D341Med (cell line): ENCODE data around the gene AAGAB.
"Not testable (repeated sequence)": the region's sequence is repeated elsewhere in the genome, so short reads cannot be mapped to it uniquely, and the experiment has no call there.

ENCODE experiments used
- DNase-seq: peaks from one replicate; pipeline ENCODE4 v3.0.0; 2012; ENCODE audit warnings: low spot score

The AAGAB gene

DNA sequence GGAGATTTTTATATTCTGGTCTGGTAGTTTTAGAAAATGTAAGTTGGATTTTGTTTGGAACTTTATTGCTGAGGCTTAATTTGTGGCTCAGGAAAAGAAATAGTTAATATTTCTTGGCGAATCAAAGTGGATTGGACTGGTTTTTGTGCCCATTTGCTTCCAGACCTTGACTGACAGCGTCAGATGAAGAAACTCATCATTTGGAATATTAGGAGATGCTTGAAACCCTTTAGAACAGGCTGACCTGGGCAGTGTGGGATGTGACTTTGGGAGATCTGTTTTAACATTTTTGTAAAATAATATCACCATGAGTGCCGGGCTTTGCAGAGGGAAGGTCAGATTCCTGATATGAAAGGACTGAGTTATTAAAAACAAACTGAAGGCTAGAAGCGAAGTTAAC, 83.0 kb downstream of the AAGAB start:
- DNase-seq: no peak

DNA sequence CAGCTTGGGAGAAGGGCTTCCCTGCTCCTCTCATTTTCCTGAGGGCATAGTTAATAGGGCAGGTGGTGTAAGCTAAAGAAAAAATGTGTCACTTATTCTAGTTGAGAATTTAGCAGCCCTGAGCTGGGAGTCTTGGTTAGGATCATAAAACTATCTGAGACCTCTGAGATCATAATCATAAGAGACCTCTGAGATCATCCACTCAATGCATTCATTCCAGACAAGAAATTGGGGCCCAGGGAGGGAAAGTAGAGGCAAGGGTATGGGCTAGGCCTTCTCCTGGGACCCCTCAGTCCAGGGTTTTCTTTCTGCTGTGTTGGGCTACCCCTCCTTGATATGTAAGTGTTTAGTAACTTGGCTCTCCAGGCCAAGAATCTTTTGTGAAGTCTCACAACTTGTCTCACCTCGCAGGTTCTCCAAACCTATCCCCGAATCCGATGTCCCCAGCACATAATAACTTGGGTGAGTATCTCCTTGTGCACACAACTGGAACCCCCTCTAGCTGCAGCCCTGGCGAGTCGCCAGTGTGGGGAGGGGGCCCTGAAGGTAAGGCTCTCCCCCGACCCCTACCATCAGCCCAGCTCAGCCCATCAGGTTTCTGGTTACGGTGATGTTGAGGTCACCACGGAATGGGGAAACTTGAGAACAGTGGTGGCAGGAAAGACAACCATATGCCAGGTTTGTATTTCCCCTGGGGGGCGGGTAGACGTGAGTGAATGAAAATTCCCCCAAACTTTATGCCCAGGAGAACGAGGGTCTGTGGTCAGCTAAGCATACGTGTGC, 84.1 kb downstream of the AAGAB start:
- no peak for DNase-seq

DNA sequence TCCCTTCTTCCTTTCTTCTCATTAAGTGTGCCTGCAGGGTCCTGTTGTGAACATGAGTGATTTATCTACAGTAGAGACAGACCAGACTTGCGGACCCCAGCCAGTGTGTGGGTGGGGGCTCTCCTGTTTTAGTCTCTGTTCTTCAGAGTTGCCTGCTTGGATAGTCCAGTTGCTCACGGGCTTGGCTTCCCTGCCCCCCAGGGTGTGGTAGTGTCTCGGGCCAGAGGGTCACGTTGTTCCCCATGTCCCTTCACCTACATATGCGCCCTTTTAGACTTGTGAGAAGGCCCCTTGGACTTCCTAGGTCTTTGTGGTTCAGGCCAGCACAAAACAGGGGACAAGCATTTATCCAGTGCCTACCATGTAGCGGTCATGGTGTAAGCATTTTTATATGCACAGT, 85.8 kb downstream of the AAGAB start:
- no peak for DNase-seq

DNA sequence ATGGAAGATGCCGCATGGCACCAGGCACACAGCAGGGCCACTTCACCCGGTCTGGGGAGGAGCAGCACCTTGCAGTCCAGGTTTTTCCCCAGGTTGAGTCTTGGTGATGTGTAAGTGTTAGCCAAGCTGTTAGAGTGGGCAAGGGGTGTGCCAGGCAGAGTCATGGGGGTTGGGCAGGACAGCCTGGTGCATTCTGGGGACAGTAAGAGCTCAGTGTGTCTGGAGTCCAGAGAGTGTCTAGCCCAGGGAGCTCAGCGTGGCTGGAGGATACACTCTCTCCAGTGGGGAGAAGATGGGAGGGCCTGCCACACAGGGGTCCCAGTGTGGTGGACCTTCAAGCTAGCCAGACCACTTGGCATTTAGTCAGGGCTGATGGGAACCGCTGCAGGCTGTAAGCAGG, 87.4 kb downstream of the AAGAB start:
- no peak for DNase-seq

DNA sequence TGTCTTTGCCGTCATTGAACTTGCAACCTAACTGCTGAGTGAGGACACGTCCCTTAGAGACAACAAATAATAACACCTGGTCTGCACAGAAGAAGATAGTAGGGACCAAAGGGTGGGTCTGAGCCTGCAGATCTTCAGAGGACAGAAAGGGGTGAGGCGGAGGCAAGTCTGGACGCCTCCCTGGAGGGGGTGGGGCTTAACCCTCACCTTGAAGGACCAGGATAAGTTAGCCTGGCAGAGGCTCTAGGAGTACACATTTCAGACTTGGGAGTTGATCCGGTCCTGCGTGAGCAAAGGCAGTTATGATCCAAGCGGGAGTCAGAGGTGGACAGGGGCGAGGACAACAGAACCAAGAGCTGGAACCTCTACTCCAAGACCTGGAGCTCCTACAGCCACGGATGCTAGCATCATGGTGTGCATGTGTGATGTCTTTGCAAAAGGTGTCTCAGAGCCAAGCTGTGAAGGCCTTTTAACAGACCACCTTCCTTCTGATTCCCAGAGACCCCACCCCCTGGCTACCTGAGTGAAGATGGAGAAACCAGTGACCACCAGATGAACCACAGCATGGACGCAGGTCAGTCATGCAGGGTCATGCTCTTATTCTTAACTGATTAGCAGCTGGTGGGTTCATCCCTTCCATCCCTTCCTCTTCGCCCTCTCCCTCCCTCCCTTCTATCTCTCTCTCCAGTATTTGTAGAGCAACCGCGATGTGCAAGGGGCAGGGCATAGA, 88.0 kb downstream of the AAGAB start:
- no peak for DNase-seq

DNA sequence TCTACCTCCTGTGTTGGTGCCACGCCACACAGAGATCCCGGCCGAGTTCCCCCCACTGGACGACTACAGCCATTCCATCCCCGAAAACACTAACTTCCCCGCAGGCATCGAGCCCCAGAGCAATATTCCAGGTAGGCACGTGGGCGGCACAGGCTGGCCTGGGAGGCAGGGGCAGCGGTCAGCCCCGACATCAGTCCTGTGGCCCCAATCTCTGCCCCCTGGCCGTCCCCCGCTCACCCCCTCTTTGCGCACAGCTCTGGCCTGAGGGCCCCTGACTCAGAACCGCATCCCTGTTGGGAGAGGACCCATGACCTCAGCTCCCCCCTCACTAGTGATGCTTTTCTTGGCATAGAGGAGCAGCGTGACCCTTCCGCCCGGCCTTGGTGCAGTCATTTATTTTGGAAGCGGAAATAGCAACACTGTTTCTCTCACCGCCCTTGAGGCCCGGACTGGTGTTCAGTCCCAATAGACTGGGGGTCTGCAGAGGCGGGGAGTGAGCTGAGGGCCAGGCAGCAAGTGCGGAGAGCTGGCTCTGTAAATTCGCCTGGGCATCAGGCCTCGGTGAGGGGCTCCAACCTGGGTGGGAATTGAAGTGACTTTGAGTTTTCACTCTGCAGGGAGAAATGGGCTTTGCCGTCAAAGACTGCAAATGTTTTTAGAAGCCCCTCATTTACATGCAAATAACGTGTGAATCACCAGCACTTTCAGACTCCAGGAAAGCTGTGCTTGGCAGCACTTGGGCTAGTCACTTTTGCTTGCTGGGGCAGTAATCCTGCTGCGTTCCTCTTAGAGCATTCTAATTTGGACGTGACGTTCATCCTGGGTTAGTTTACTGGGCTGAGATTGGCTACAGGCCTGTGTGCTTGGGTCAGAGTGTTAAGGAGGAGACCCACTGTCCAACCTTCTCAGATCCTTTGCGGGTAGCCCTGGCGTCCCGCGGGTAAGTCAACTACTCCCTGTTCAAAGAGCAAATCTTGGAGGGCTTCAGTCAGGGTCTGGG, 88.9 kb downstream of the AAGAB start:
- no peak for DNase-seq

DNA sequence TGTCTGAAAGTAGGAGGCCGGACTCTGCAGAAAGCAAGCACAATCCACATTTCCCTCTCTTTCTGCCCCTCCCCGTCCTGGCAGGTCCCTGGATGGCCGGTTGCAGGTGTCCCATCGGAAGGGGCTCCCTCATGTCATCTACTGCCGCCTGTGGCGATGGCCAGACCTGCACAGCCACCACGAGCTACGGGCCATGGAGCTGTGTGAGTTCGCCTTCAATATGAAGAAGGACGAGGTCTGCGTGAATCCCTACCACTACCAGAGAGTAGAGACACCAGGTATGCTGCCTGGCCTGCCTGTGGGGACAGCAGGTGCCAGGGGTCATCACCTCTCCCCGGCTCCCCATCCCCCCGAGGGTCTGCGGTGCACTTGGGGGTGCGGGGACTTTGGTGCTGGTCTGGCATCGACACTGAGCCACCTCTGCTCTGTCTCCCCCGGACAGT, 89.6 kb downstream of the AAGAB start:
- no peak for DNase-seq

DNA sequence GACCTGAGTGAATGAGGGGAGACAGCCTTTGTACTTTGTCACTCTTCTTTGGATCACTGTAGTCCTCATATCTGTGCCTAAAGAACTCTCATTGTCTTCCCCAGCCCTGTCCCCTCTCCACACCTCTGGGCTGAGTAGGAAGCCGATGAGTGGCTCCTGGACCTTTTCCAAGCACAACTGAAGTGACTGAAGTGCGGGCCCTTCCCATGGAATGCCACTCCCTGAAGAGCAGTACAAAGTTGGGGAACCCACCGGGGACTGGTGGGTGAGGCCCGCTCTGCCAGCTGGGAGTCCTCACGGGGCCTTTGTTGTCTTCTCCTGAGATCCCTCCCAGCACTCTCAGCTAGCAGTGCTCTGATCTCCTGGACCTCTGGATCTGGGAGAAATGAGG, 90.1 kb downstream of the AAGAB start:
- no peak for DNase-seq

DNA sequence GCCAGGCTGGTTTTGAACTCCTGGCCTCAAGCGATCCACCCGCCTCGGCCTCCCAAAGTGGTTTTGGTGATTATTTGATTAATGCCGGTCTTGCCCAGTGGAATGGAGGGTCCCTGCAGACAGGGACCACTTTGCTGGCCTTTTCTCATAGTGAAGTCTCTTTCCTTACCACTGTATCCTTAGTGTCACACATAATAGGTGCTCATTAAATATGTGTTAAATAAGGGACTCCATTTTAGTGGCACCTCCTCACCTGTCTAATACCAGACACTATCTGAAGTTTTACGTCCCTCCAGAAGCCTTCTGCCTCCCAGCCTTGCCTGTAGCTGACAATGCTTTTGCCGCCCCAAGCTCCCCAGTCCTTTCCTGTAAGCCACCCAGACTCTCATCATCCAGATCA, 91.3 kb downstream of the AAGAB start:
- no peak for DNase-seq

DNA sequence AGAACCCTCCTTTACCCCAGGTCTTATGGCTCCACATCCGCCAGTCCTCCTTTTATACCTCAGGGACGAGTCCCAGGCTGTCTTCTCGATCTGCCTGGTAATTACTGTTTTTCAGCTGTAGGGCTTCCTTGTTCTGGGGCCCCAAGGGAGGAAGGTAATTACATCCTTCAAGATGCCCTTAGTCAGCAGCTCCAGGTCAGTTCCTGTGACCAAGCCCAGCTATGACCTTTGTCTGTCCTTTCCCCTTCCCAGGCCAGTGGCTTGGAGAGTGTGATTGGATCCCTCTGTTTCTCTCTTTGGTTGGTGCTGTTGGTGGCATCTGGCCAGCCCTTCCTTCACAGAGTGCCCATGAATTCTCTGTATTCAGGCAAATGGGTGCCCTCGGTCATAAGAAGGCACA, 92.6 kb downstream of the AAGAB start:
- DNase-seq: no peak

DNA sequence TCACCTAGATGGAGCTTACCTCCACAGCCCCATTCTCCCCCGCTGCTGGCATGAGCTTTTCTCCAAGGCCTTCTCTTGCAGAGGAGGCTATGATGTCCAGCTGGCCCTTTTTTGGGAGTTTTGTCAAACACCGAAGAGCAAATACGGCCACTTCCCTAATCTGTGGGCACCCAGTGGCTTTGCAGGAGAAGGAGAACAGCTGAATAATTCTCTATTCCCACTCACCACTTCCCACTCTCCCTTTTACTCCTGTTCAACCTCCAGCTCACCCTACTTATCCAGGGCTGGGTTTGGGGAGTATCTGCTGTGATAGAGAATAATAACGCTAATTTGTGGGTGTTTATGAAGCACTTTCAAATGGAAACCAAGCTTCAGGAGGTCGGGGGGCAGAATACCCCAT, 93.0 kb downstream of the AAGAB start:
- DNase-seq: no peak

DNA sequence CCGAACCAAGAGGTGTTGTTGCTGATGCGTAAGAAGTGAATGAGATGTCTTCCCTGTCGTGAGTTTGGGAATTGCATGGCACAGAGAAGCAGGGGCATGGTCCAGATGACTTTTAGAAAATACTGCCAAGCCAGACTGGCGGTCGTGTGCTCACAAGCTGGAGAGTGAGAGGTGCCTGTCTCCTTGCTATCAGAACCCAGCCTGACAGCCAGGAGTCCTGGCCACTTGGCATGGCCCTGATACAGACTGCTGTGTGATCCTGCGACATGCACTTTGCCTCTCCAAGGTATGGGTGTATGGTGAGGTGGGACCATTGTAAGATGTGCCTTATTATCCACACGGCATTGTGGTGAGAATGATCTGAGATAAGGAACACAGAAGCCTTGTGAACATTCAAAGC, 96.1 kb downstream of the AAGAB start:
- no peak for DNase-seq

DNA sequence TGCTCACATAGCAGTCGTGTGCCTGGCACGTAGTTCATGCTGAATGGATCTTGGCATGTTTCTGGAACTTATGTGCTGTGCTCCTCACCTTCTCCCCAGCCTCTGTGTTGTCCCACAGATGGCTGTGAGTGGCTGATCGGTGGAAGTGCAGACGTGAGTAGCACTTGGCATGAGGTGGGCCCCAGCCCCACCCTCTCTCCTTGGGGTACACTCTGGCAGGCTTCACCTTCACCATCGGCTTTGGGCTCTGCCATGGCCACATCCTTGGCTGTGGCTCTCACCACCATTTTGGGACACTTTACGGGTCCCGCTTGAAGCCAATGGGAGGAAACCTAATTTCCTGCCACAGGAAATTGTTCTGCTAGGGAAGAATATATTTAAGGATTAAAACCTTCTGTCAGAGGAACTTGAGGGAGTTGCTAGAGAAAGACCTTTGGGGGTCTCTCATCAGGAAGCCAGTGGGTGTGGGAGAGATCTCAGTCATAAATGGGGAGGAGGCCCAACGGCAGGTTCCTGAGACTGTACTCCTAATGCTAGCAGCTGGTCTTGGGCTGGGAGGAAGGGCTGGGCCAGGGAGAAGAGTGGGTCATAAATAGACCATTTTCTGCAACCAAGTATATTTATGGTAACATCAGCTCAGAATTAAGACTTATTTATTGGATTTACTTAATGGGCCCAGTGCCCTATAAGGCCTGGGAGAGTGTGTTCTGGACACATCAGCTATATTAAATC, 96.8 kb downstream of the AAGAB start:
- DNase-seq: no peak

DNA sequence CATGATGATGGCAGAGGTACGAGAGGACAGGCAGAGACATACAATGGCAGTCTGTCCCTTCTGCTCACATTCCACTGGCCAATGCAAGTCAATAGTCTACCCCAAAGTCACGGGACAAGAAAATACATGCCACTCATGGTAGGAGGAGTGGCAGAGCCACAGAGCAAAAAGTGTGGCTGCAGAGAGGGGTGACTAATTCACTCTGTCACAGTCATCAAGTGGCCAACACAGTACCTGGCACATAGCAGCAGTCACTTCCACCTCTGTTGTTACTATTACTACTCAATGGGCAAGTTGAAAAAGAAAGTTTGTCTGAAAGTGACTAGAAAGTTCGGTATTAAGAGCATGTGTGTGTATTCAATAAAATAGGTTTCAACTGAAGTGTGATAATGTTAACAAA, 97.6 kb downstream of the AAGAB start:
- DNase-seq: no peak

DNA sequence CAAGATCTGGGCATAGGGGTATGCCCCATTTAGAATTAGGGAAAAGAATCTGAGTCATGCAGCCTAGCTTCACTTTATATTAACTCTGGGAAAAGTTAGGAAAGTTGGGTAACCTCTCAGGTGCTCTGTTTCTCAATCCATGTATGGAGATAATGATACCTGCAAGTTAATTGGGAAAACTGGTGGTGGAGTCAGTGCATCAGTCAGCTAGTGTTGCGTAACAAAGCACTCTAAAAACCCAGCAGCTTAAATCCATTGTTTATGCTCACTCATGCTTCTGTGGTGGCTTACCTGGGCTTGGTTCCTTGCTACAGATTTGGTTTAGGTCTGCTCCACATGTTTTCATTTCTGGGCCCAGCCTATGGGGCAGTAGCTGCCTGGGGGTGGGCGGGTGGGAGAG, 98.0 kb downstream of the AAGAB start:
- DNase-seq: no peak

DNA sequence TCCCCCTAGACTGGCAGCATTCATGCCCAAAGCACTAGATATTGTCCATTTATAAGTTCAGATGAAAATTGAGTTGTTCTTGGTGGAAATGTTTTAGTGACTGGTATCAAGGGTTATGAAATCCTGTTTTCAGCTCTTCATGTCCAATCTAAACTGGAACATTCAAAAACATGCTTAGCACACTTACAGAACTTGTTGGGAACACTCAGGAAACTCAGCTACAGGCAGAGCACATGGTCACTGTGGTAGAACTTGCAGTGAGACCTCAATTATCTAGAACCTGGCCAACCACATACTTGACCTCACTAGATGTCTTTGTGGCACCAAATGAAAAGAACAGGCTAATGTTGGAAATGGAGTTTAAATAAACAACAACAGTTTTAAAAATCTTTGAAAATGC, 100.2 kb downstream of the AAGAB start:
- no peak for DNase-seq

DNA sequence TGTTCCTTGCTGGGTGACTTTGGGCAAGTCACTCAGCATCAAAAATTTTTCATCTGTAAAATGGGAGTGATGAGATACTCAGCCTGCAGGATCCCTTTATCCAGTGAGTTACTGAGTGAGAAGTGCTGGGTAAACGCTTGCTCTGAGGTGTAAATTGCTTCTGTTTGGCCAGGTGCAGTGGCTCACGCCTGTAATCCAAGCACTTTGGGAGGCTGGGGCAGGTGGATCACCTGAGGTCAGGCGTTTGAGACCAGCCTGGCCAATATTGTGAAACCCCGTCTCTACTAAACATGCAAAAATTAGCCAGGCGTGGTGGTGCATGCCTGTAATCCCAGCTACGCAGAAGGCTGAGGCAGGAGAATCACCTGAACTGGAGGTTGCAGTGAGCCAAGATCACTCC, 101.4 kb downstream of the AAGAB start:
- not testable (repeated sequence) for DNase-seq

DNA sequence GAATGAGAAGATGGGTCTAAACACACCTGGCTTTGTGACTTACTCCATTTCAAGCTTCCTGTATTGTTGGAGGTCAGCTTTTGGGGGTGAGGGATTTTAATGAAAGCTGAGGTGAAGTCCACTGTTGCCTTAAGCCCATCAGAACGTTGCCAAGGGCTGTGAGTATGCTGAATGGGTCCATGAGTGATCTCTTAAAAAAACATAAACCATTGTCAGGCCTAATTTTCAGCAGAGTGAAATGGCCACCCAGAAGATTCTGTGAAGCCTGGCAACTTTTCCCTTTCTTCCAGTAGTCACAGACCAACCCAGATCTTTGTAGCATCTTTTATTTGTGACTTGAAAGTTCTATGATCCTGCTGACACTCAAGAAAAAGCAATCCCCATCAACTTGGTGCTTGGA, 102.0 kb downstream of the AAGAB start:
- DNase-seq: no peak
